Gastroesophageal sphincter (tissue), 3 donors: ENCODE data around the gene RAET1E.

Source experiments
- EP300 ChIP-seq: sonication (generic); formaldehyde crosslinking; IDR thresholded peaks from one replicate; pipeline ENCODE4 v1.6.1; 2017; ENCODE audit warnings: antibody characterized with exemption, mild to moderate bottlenecking
- TF ChIP-seq, protein P1 (sequence below), 4 experiments: fragments of 200-600 bp in 2 of 4; fragments of 450-650 bp in 2 of 4; sonication (generic) in 1 of 4; IDR thresholded peaks; one replicate each; pipeline ENCODE4 v1.5.1; 2017 to 2019; ENCODE audit warnings: antibody characterized with exemption in 4 of 4, mild to moderate bottlenecking in 2 of 4, moderate library complexity in 2 of 4

DNA sequence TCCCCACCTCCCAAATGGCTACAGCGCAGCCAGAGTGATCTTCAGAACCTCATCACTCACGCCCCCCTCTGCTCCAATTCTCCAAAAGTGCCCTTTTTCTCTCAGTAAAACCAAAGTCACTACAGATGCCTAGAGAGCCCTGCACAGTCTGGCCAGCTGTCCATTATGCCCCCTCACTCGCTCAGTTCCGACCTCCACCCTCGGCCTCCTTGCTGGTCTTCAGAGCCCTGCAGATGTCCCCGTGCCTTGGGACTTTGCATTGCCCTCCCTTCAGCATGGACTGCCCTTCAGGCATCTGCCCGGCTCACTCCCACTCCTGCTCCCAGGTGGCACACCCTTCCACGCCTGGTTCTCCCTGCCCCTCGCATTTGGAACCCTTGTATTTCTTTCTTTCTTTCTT is 1.1 kb upstream of the RAET1E start:
- TF ChIP-seq, protein P1, sequence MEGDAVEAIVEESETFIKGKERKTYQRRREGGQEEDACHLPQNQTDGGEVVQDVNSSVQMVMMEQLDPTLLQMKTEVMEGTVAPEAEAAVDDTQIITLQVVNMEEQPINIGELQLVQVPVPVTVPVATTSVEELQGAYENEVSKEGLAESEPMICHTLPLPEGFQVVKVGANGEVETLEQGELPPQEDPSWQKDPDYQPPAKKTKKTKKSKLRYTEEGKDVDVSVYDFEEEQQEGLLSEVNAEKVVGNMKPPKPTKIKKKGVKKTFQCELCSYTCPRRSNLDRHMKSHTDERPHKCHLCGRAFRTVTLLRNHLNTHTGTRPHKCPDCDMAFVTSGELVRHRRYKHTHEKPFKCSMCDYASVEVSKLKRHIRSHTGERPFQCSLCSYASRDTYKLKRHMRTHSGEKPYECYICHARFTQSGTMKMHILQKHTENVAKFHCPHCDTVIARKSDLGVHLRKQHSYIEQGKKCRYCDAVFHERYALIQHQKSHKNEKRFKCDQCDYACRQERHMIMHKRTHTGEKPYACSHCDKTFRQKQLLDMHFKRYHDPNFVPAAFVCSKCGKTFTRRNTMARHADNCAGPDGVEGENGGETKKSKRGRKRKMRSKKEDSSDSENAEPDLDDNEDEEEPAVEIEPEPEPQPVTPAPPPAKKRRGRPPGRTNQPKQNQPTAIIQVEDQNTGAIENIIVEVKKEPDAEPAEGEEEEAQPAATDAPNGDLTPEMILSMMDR (IDR thresholded peaks at IDR 0.05): no peak
- no peak for TF ChIP-seq EP300
